NCI-H526 treated with DMSO at 0.1 percent for 48 hours (cell line): ENCODE results near the gene ATG7.

ENCODE experiments used
- DNase-seq: peaks from one replicate; lab custom pipeline; 2025; lab: John Stamatoyannopoulos, UW

The ATG7 gene

GRCh38 chr3:11356269-11356668, 84.1 kb downstream of the ATG7 start:
- no peak for DNase-seq

GRCh38 chr3:11362600-11362999, 90.4 kb downstream of the ATG7 start:
- DNase-seq, result no peak

- no peak for DNase-seq
Observed at GRCh38 chr3:11363715-11364114, 91.5 kb downstream of the ATG7 start.

GRCh38 chr3:11364181-11364580, 92.0 kb downstream of the ATG7 start:
- no peak for DNase-seq

- DNase-seq, result no peak
Observed at GRCh38 chr3:11367143-11367693, 95.0 kb downstream of the ATG7 start.

GRCh38 chr3:11370191-11370590, 98.0 kb downstream of the ATG7 start:
- DNase-seq, result no peak

GRCh38 chr3:11370966-11371365, 98.8 kb downstream of the ATG7 start:
- DNase-seq, result no peak

- no peak for DNase-seq
Observed at GRCh38 chr3:11371747-11372146, 99.5 kb downstream of the ATG7 start.

- no peak for DNase-seq
Observed at GRCh38 chr3:11373235-11373634, 101.0 kb downstream of the ATG7 start.

GRCh38 chr3:11373654-11374053, 101.5 kb downstream of the ATG7 start:
- DNase-seq, result no peak

- DNase-seq, result no peak
Observed at GRCh38 chr3:11375333-11376088, 103.3 kb downstream of the ATG7 start.

- DNase-seq, result no peak
Observed at GRCh38 chr3:11377719-11378118, 105.5 kb downstream of the ATG7 start.

GRCh38 chr3:11379238-11379823, 107.1 kb downstream of the ATG7 start:
- DNase-seq, result peak; percentile 16

- no peak for DNase-seq
Observed at GRCh38 chr3:11379824-11380701, 107.9 kb downstream of the ATG7 start.

GRCh38 chr3:11381141-11381540, 108.9 kb downstream of the ATG7 start:
- DNase-seq, result no peak

- DNase-seq, result no peak
Observed at GRCh38 chr3:11381563-11381962, 109.4 kb downstream of the ATG7 start.

- no peak for DNase-seq
Observed at GRCh38 chr3:11382146-11382745, 110.0 kb downstream of the ATG7 start.

- DNase-seq, result no peak
Observed at GRCh38 chr3:11384074-11384473, 111.9 kb downstream of the ATG7 start.

GRCh38 chr3:11385326-11385725, 113.1 kb downstream of the ATG7 start:
- DNase-seq, result no peak

GRCh38 chr3:11385891-11386290, 113.7 kb downstream of the ATG7 start:
- DNase-seq, result no peak

- DNase-seq, result no peak
Observed at GRCh38 chr3:11386465-11387113, 114.4 kb downstream of the ATG7 start.
